Transverse colon (tissue), 4 donors: Measurements from ENCODE around the gene RUFY3. TPM values are rescaled to one million over a fixed set of nuclear protein-coding genes. Genes with fewer than 3 reads are reported as not detected.

Experiments
- DNase-seq: peaks from one replicate; pipeline ENCODE4 v3.0.0-alpha.2; 2019
- H3K27ac ChIP-seq, 4 donors: fragments of 200-600 bp; sonication (generic); 2 replicates each; pipeline ENCODE4 v1.5.1; 2016 to 2018; ENCODE audit warnings: inconsistent platforms in 4 of 4
- H3K27me3 ChIP-seq: fragments of 200-600 bp; sonication (generic); 2 replicates; pipeline ENCODE4 v1.5.1; 2017; ENCODE audit warnings: inconsistent platforms
- H3K36me3 ChIP-seq, 4 donors: fragments of 200-600 bp; sonication (generic); 2 replicates each; pipeline ENCODE4 v1.5.1; 2017 to 2019; ENCODE audit warnings: inconsistent platforms in 4 of 4
- H3K4me1 ChIP-seq, 4 donors: fragments of 200-600 bp; sonication (generic); 2 replicates each; pipeline ENCODE4 v1.5.1; 2017 to 2020; ENCODE audit warnings: inconsistent platforms in 4 of 4
- H3K4me3 ChIP-seq, 4 donors: fragments of 200-600 bp; sonication (generic); 1 replicate in 1 of 4; 2 replicates in 3 of 4; pipeline versions ENCODE4 v1.5.1 to v1.6.1; 2017 to 2019; ENCODE audit warnings: inconsistent platforms in 4 of 4
- H3K9me3 ChIP-seq, 2 donors: fragments of 200-600 bp; sonication (generic); 2 replicates each; pipeline ENCODE4 v1.5.1; 2017 to 2019; ENCODE audit warnings: inconsistent platforms in 2 of 2
- CTCF ChIP-seq, 5 experiments: fragments of 200-600 bp in 3 of 5; fragments of 450-650 bp in 2 of 5; sonication (generic) in 3 of 5; IDR thresholded peaks; 1 replicate in 2 of 5; 2 replicates in 3 of 5; pipeline ENCODE4 v1.5.1; 2016 to 2017; ENCODE audit warnings: antibody characterized with exemption in 5 of 5, inconsistent platforms in 3 of 5, mild to moderate bottlenecking in 2 of 5, moderate library complexity in 1 of 5
- EP300 ChIP-seq: sonication (generic); formaldehyde crosslinking; IDR thresholded peaks from one replicate; pipeline ENCODE4 v1.6.1; 2017; ENCODE audit warnings: antibody characterized with exemption, low read depth
- POLR2A ChIP-seq: fragments of 450-650 bp; IDR thresholded peaks from one replicate; pipeline ENCODE4 v1.6.1; 2016; ENCODE audit warnings: antibody characterized with exemption, mild to moderate bottlenecking, moderate library complexity
- POLR2AphosphoS5 ChIP-seq, 3 donors: sonication (generic); formaldehyde crosslinking; IDR thresholded peaks; one replicate each; pipeline ENCODE4 v1.6.1; 2016; ENCODE audit warnings: antibody characterized with exemption in 3 of 3
- WGBS, 2 donors: methylation state at CpG; one replicate each; pipeline ENCODE4 v1.1.5; 2018; ENCODE audit warnings: low coverage in 1 of 2; 5-methylcytosine and 5-hydroxymethylcytosine counted together
- in situ Hi-C, 4 donors: fragments of 200-750 bp; cut with MboI; loops; one replicate each; pipeline versions ENCODE4 v1.15.0 to v1.15.1; 2017; ENCODE audit warnings: low sequenced_read_pairs in 3 of 4, low pct_ligation_motif_present in 1 of 4, low pct_unique_long_range_greater_than_20kb in 1 of 4
- intact Hi-C: fragments of 100-400 bp; cut with DNase I; formaldehyde crosslinking; loops from one replicate; pipeline ENCODE4 v1.15.1; 2023; ENCODE audit warnings: low total_unique reads
- total RNA-seq, 4 donors: library from RNA; depleted of rRNA; stranded (reverse); fragments of >200 nt; gene quantifications; one replicate each; pipeline ENCODE4 v1.1.0, GENCODE V29; 2016

RUFY3 gene
- total RNA-seq, 4 donors from 2014 or later = 39.6 to 93.9 (median 50.8) TPM

DNA sequence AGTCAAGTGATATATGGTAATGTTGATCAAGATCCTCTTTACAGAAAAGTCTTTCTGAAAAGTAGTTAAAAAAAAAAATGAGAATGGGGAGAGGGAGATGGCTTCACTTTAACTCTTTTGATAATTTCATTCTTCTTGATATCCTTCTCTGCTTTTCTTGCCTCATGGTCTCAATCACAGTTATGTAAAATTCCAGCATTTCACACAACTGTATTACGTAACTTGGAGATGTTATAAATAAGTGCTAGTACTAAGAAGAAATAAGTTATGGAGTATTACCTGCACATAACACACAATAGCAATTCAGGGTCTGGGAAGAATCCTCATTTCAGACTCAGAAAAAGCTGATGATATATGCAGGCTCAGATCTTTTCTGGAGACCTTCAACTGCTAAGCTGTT lies 22.0 kb downstream of the RUFY3 start:
- WGBS, 2 donors = 91 to 94% methylated on average over 1 of the region's 1 CpG
- Histone ChIP-seq H3K27ac (no peak overlapping the region), H3K27me3 (no peaks in the 10 kb centered on the region), H3K4me1 (peaks cover 0 to 14% (median 0%) of the 10 kb centered on the region in 4 donors), H3K9me3 (no peaks in the 10 kb centered on the region), H3K36me3 (no peaks in the 10 kb centered on the region), H3K4me3 (no peak overlapping the region)
- TF ChIP-seq EP300 = no peak
- no peak for DNase-seq
- in situ Hi-C loops = no loop called here
- intact Hi-C loops = no loop called here

DNA sequence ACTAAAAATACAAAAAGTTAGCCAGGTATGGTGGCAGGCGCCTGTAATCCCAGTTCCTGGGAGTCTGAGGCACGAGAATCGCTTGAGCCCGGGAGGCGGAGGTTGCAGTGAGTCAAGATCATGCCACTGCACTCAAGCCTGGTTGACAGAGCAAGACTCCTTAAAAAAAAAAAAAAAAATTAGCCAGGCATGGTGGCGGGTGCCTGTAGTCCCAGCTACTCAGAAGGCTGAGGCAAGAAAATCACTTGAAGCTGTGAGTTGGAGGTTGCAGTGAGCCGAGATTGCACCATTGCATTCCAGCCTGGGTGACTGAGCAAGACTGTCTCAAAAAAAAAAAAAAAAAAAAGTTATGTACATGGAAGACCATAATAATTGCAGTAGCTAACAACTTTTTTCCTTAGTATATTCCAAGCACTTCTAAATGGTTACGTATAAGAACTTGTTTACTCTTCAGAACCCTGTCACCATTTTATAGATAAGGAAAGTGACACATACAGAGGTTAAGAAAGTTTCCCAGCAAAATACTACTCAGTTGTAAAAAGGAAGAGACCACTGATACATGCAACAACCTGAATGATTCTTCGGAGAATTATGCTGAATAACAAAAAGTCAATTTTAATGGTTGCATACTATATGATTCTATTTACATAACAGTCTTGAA lies 24.5 kb downstream of the RUFY3 start:
- in situ Hi-C loops (no loop called here), intact Hi-C loops (loop anchor here (5.0 kb wide), 1 partner anchor 1246 kb away; no protein-coding TSS in a partner anchor)
- no peak overlapping the region for H3K4me3 ChIP-seq
- H3K9me3 ChIP-seq = no peaks in the 10 kb centered on the region
- 88 to 96% methylated on average over 4 to 9 of the region's 9 CpGs for WGBS, 2 donors
- H3K27me3 ChIP-seq = no peaks in the 10 kb centered on the region
- no peak overlapping the region for H3K27ac ChIP-seq
- TF ChIP-seq POLR2A (no peak), EP300 (no peak)
- DNase-seq = no peak
- H3K4me1 ChIP-seq = no peaks in the 10 kb centered on the region
- H3K36me3 ChIP-seq = no peaks in the 10 kb centered on the region

GRCh38 chr4:70747874-70748273 lies 26.1 kb downstream of the RUFY3 start:
- intact Hi-C loops (loop anchor here (5.0 kb wide), 1 partner anchor 1244 kb away; no protein-coding TSS in a partner anchor), in situ Hi-C loops (no loop called here)
- Histone ChIP-seq H3K27me3 (no peaks in the 10 kb centered on the region), H3K36me3 (no peaks in the 10 kb centered on the region), H3K27ac (no peak overlapping the region), H3K4me3 (no peak overlapping the region), H3K9me3 (no peaks in the 10 kb centered on the region), H3K4me1 (peaks cover 0 to 7% (median 0%) of the 10 kb centered on the region in 4 donors)
- no peak for DNase-seq
- TF ChIP-seq POLR2AphosphoS5 (IDR thresholded peaks at IDR 0.05) (no peak), CTCF (IDR thresholded peaks at IDR 0.05) (no peak), POLR2A (no peak), EP300 (no peak)
- WGBS, 2 donors = 86 to 91% methylated on average over 3 of the region's 3 CpGs

DNA sequence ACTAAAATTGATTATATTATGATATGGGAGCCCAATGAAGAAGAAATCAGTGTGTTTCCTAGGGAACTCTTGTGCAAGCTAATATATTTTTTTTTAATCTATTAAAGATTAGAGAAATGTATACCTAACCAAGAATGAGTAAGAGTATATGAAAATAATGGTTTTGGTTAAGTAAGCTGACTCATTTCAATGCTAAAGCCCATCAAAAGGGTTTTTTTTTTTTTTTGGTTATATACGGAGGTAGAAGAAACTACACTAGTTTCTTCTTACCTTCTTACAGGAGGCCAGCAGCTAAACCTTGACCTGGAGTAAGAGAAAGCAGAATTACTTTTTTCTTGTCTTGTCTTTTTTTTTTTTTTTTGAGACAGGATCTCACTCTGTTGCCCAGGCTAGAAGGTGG lies 27.5 kb downstream of the RUFY3 start:
- intact Hi-C loops = loop anchor here (5.0 kb wide), 1 partner anchor 1243 kb away; no protein-coding TSS in a partner anchor
- DNase-seq = no peak

More for the DNA sequence above, 27.5 kb downstream of the RUFY3 start:
- in situ Hi-C loops = no loop called here
- Histone ChIP-seq H3K36me3 (no peaks in the 10 kb centered on the region), H3K27me3 (no peaks in the 10 kb centered on the region), H3K4me3 (no peak overlapping the region), H3K4me1 (peaks cover 0 to 10% (median 0%) of the 10 kb centered on the region in 4 donors), H3K27ac (no peak overlapping the region), H3K9me3 (no peaks in the 10 kb centered on the region)
- 68 to 83% methylated on average over 1 of the region's 1 CpG for WGBS, 2 donors
- TF ChIP-seq POLR2AphosphoS5 (IDR thresholded peaks at IDR 0.05) (no peak), CTCF (IDR thresholded peaks at IDR 0.05) (no peak), EP300 (no peak), POLR2A (no peak)
